ENCODE results near the gene FBXL15.
A peak's percentile ranks its signal among the peaks of the same experiment; 100 is the strongest.

Gene FBXL15

DNA sequence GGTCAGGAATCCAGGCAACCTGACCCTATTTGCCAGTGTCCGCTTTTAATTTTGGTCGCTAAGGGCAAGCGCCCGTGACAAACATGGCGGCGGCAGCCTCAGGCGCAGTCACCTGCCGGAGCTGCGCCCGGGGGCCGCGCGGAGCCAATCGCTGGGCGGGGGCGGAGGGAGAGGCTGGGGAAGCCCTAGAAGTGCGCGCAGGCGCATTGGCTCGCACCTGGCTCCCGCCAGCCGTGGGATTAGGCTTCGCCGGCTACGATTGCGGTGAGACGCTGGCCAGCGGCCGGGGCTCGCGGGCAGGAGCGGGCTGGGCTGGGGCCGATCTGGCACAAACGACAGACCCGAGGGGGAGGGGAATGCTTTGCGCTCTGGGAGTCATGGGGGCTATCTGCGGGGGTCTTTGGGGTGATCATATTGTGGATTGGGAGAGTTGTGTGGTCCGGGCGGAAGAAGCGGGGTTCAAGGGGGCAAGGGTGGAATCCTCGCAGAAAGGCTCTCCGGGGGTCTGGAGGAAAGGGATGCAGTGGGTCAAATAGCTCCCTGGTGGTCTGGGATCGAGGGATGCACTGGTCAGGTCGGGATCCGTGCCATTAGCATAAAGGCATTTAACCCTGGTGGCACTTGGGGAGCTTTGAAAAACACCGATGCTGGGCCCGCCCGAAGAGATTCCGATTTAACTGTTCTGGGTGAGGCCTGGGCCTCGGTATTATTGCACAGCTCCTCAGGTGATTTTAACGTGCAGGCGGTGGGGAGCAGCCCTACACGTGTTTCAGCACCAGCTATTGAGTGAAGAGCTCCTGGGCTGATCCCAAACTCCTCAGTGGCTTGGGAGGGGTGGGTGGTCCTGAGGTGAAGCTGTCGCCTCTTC lies 40.8 kb downstream of the FBXL15 start:
- Histone ChIP-seq H3K4me3 (IDR thresholded peaks at IDR 0.05; ENCODE audit: insufficient read depth, low read depth, low read length) (no peak overlapping the region), H3K9ac (peak overlapping the region; percentile 47; the same call in 1 of the 2 replicates), H3K27me3 (ENCODE audit: insufficient read depth, low read depth) (no peaks in the 10 kb centered on the region), H3K4me2 (peak overlapping the region; percentile 84), H3K36me3 (ENCODE audit: insufficient read depth) (no peaks in the 10 kb centered on the region), H3K79me2 (ENCODE audit: insufficient read depth, low read depth) (no peaks in the 10 kb centered on the region), H2AFZ (ENCODE audit: low read depth) (peak overlapping the region; percentile 98), H3K4me1 (ENCODE audit: low read depth, poor library complexity, severe bottlenecking) (peaks cover 22% of the 10 kb centered on the region), H3K27ac (peak overlapping the region; percentile 37; the same call in 1 of the 2 replicates), H4K20me1 (ENCODE audit: insufficient read depth) (no peaks in the 10 kb centered on the region)
- TF ChIP-seq, protein P1, sequence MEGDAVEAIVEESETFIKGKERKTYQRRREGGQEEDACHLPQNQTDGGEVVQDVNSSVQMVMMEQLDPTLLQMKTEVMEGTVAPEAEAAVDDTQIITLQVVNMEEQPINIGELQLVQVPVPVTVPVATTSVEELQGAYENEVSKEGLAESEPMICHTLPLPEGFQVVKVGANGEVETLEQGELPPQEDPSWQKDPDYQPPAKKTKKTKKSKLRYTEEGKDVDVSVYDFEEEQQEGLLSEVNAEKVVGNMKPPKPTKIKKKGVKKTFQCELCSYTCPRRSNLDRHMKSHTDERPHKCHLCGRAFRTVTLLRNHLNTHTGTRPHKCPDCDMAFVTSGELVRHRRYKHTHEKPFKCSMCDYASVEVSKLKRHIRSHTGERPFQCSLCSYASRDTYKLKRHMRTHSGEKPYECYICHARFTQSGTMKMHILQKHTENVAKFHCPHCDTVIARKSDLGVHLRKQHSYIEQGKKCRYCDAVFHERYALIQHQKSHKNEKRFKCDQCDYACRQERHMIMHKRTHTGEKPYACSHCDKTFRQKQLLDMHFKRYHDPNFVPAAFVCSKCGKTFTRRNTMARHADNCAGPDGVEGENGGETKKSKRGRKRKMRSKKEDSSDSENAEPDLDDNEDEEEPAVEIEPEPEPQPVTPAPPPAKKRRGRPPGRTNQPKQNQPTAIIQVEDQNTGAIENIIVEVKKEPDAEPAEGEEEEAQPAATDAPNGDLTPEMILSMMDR (conservative IDR thresholded peaks at IDR 0.05; ENCODE audit: low read depth, low read length) = no peak

DNA sequence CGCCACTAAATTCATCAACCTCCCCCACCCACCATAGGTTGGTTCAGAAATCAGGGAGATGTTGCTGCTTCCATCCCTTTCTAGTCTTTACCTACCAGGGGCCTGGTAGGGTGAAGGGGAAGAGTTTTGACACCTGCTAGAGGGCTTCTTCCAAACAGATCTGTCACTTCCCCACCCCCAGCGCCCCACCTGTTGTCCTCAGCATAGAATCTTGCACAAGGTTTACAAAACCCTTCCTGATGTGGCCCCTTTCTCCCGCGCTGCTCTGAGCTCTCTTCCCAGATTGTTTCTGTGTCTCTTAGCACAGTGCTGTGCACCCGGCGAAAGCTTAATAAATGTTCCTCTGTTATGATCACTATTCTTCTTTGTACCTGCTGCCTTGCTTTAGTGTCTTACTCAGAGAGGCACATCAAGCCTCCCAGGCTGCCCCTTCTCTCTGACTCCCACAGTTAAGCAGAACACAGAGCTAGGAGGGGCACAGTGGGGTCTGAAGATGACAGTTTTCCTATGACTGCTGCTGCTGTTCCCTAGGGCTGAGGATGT lies 41.9 kb downstream of the FBXL15 start:
- Histone ChIP-seq H2AFZ (ENCODE audit: low read depth) (no peak overlapping the region), H3K27ac (no peak overlapping the region)
- TF ChIP-seq, protein P1 (conservative IDR thresholded peaks at IDR 0.05; ENCODE audit: low read depth, low read length) = no peak

DNA sequence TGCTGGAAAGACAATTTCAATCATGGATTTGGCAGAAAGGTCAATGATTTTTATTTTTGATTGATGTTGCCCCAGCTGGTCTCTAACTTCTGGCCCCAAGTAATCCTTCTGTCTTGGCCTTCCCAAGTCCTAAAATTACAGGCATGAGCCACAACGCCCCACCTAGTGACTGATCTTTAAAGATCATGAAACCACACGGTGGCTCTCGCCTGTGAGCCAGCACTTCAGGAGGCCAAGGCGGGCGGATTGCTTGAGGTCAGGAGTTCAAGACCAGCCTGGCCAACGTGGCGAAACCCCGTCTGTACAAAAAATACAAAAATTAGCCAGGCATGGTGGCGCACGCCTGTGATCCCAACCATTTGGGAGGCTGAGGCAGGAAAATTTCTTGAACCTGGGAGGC lies 43.3 kb downstream of the FBXL15 start:
- Histone ChIP-seq H3K36me3 (ENCODE audit: insufficient read depth) (no peaks in the 10 kb centered on the region), H3K79me2 (ENCODE audit: insufficient read depth, low read depth) (no peaks in the 10 kb centered on the region), H2AFZ (ENCODE audit: low read depth) (no peak overlapping the region), H3K27ac (no peak overlapping the region), H3K27me3 (ENCODE audit: insufficient read depth, low read depth) (no peaks in the 10 kb centered on the region), H3K4me2 (no peak overlapping the region), H3K4me3 (IDR thresholded peaks at IDR 0.05; ENCODE audit: insufficient read depth, low read depth, low read length) (no peak overlapping the region), H4K20me1 (ENCODE audit: insufficient read depth) (no peaks in the 10 kb centered on the region), H3K4me1 (ENCODE audit: low read depth, poor library complexity, severe bottlenecking) (peaks cover 22% of the 10 kb centered on the region), H3K9ac (no peak overlapping the region)
- TF ChIP-seq, protein P1 (conservative IDR thresholded peaks at IDR 0.05; ENCODE audit: low read depth, low read length) = no peak

More for the DNA sequence above, 41.9 kb downstream of the FBXL15 start:
- Histone ChIP-seq H3K36me3 (ENCODE audit: insufficient read depth) (no peaks in the 10 kb centered on the region), H3K9ac (no peak overlapping the region), H3K4me2 (no peak overlapping the region), H3K27me3 (ENCODE audit: insufficient read depth, low read depth) (no peaks in the 10 kb centered on the region), H3K4me3 (IDR thresholded peaks at IDR 0.05; ENCODE audit: insufficient read depth, low read depth, low read length) (no peak overlapping the region), H3K4me1 (ENCODE audit: low read depth, poor library complexity, severe bottlenecking) (peaks cover 22% of the 10 kb centered on the region), H3K79me2 (ENCODE audit: insufficient read depth, low read depth) (no peaks in the 10 kb centered on the region), H4K20me1 (ENCODE audit: insufficient read depth) (no peaks in the 10 kb centered on the region)

DNA sequence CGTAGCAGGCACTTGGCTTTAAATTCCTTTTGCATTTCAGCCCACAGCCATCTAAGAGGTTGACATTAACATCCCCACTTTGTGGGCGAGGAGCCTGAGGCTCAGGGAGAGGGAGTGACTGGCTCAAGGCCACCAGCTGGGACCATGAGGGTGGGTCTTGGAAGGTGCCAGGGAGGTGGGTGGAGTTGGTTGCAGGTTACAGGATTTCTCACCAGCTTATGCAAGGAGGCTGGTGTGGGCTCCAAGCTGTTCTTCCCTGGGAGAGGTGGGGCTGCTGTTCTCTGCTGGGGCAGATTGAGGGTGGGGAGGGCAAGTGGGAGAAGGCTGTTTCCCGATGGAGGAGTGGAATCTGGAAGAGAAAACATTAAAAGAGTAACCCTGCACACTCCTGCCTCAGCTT lies 44.8 kb downstream of the FBXL15 start:
- no peaks in the 10 kb centered on the region for H4K20me1 ChIP-seq (ENCODE audit: insufficient read depth)
- no peak overlapping the region for H3K9ac ChIP-seq
- no peaks in the 10 kb centered on the region for H3K27me3 ChIP-seq (ENCODE audit: insufficient read depth, low read depth)
- TF ChIP-seq, protein P1 (conservative IDR thresholded peaks at IDR 0.05; ENCODE audit: low read depth, low read length) = no peak
- no peak overlapping the region for H2AFZ ChIP-seq (ENCODE audit: low read depth)
- no peaks in the 10 kb centered on the region for H3K79me2 ChIP-seq (ENCODE audit: insufficient read depth, low read depth)
- H3K4me2 ChIP-seq = no peak overlapping the region
- H3K27ac ChIP-seq = no peak overlapping the region
- no peak overlapping the region for H3K4me3 ChIP-seq (IDR thresholded peaks at IDR 0.05; ENCODE audit: insufficient read depth, low read depth, low read length)
- no peaks in the 10 kb centered on the region for H3K36me3 ChIP-seq (ENCODE audit: insufficient read depth)
- peaks cover 20% of the 10 kb centered on the region for H3K4me1 ChIP-seq (ENCODE audit: low read depth, poor library complexity, severe bottlenecking)

Measured in KMS-11 (cell line).